B cell (primary cell): ENCODE results near the gene DLG2.

Experiments
- CTCF ChIP-seq: fragments of 200-600 bp; IDR thresholded peaks from one replicate; pipeline ENCODE4 v1.8.0; 2022; ENCODE audit warnings: antibody characterized with exemption, mild to moderate bottlenecking
- EZH2 ChIP-seq: IDR thresholded peaks from 2 replicates; pipeline ENCODE4 v1.6.1; 2012; ENCODE audit warnings: borderline replicate concordance, low read depth, mild to moderate bottlenecking, moderate library complexity, low read length; ENCODE audit not compliant: insufficient read depth, poor library complexity, severe bottlenecking

- TF ChIP-seq CTCF (no peak), EZH2 (no peak)
Measured at GRCh38 chr11:84045146-84045545, 1582.0 kb downstream of the DLG2 start.
